Heart right ventricle (tissue), 16 donors: ENCODE results near the gene KRTAP1-4. TPM values are rescaled to one million over a fixed set of nuclear protein-coding genes. Genes with fewer than 3 reads are reported as not detected.

Source experiments
- ATAC-seq, 8 donors: fragments of 200-7000 bp; cut with Tn5 transposase; one replicate each; pipeline ENCODE4 v1.9.1; 2020; ENCODE audit warnings: mild to moderate bottlenecking in 8 of 8, moderate library complexity in 8 of 8, moderate number of reproducible peaks in 1 of 8
- DNase-seq, 2 donors: peaks; one replicate each; pipeline ENCODE4 v3.0.0-alpha.2; 2020
- H3K27ac ChIP-seq, 10 donors: fragments of 200-600 bp; sonication (generic) in 2 of 10; one replicate each; pipeline versions ENCODE4 v1.5.0 to v1.8.0; 2020 to 2022; ENCODE audit warnings: mild to moderate bottlenecking in 3 of 10
- H3K27me3 ChIP-seq, 7 donors: fragments of 200-600 bp; one replicate each; pipeline ENCODE4 v1.8.0; 2021 to 2022; ENCODE audit warnings: mild to moderate bottlenecking in 2 of 7
- H3K36me3 ChIP-seq, 9 donors: fragments of 200-600 bp; sonication (generic) in 1 of 9; one replicate each; pipeline versions ENCODE4 v1.5.0 to v1.8.0; 2020 to 2022; ENCODE audit warnings: mild to moderate bottlenecking in 2 of 9
- H3K4me1 ChIP-seq, 9 donors: fragments of 200-600 bp; sonication (generic) in 1 of 9; one replicate each; pipeline versions ENCODE4 v1.5.0 to v1.8.0; 2020 to 2022; ENCODE audit warnings: mild to moderate bottlenecking in 4 of 9
- H3K4me3 ChIP-seq, 10 donors: fragments of 200-600 bp; sonication (generic) in 2 of 10; one replicate each; pipeline versions ENCODE4 v1.5.0 to v1.8.0; 2020 to 2022; ENCODE audit warnings: mild to moderate bottlenecking in 7 of 10, moderate library complexity in 2 of 10
- H3K9me3 ChIP-seq, 11 donors: fragments of 200-600 bp in 10 of 11; sonication (generic) in 2 of 11; one replicate each; pipeline versions ENCODE4 v1.5.0 to v1.8.0; 2013 to 2022; ENCODE audit warnings: mild to moderate bottlenecking in 2 of 11, control low read depth in 1 of 11, moderate library complexity in 1 of 11
- CTCF ChIP-seq, 9 donors: fragments of 200-600 bp; sonication (generic) in 2 of 9; IDR thresholded peaks; one replicate each; pipeline versions ENCODE4 v1.5.0 to v1.8.0; 2021 to 2022; ENCODE audit warnings: antibody characterized with exemption in 9 of 9, mild to moderate bottlenecking in 5 of 9, moderate library complexity in 1 of 9
- WGBS, 2 donors: extraction: QIAGEN DNeasy Blood & Tissue Kit; methylation state at CpG; one replicate each; pipeline ENCODE4 v1.1.7; 2013; ENCODE audit warnings: inconsistent platforms in 1 of 2; 5-methylcytosine and 5-hydroxymethylcytosine counted together
- intact Hi-C, 10 donors: fragments of 100-400 bp; cut with DNase I; formaldehyde crosslinking; loops; one replicate each; pipeline versions ENCODE4 v1.11.1 to v1.14.2; 2022
- polyA plus RNA-seq, 2 donors: library from polyadenylated mRNA; stranded (reverse); fragments of 200-250 nt; gene quantifications; one replicate each; pipeline ENCODE4 v1.2.3, GENCODE V29; 2013
- total RNA-seq, 10 donors: library from RNA; stranded (reverse); fragmentation: NEBNext Ultra II Directional in 3 of 10; extraction: Animal tissue kit (Norgen Biotek cat#: 25700) in 3 of 10; gene quantifications; one replicate each; pipeline versions ENCODE4 v1.2.1 to v1.2.4, GENCODE V29; 2021 to 2023
- donor health status: Arrhythmogenic right ventricular cardiomyopathy.
- donor health status: ischemic (EF 13 %, LVEDD 7.1; RV severe dilation, severe dysfunction).
- donor health status: healthy with polysubstance abuse.
- donor health status: DM: no; HTN: yes; CAD: no.
- donor health status: DM: no; HTN: no; CAD: no.
- donor health status: ischemic (EF 25% LVEDD 6.9; RV normal size, moderate dysfunction).
- donor health status: ischemic (EF 25% LVEDD 5.7; RV mildly dilated, moderate dysfunction).
- donor health status: healthy.
- donor health status: DM: yes; HTN: yes; CAD: no.
- donor health status: Ischemic cardiomyopathy.
- donor health status: ischemic (EF 35%, LVEDD 5.7; RV mildly dilated, moderate dysfunction).
- donor health status: nonischemic (EF 11% LVEDD 7.7; RV severe dilation, severe dysfunction).
- donor health status: DM: yes; HTN: yes; CAD: no.
- donor health status: PGD.
- donor health status: ischemic (EF 29% LVEDD 5.4; RV normal size, mild dysfunction).
- donor health status: nonischemic (EF 23%, LVEDD 6.1; RV moderate dilation, normal function).

KRTAP1-4 gene
- total and polyA plus RNA-seq, 12 donors: not detected

- Histone ChIP-seq H3K4me3 (no peak overlapping the region), H3K27me3 (peaks cover 0 to 7% (median 0%) of the 10 kb centered on the region in 7 donors), H3K9me3 (no peaks in the 10 kb centered on the region), H3K27ac (no peak overlapping the region), H3K4me1 (peaks cover 0 to 5% (median 0%) of the 10 kb centered on the region in 9 donors), H3K36me3 (no peaks in the 10 kb centered on the region)
- no peak for ATAC-seq
- WGBS, 2 donors: 70% methylated on average over 7 of the region's 7 CpGs
- TF ChIP-seq CTCF (IDR thresholded peaks at IDR 0.05): no peak
- DNase-seq: no peak
- intact Hi-C loops: no loop called here
Observed at GRCh38 chr17:41015454-41015853, 14.5 kb downstream of the KRTAP1-4 start.

- TF ChIP-seq CTCF (IDR thresholded peaks at IDR 0.05): no peak
- Histone ChIP-seq H3K9me3 (no peaks in the 10 kb centered on the region), H3K27me3 (peaks cover 0 to 4% (median 0%) of the 10 kb centered on the region in 7 donors), H3K36me3 (no peaks in the 10 kb centered on the region), H3K4me1 (peaks cover 0 to 5% (median 0%) of the 10 kb centered on the region in 9 donors), H3K4me3 (no peak overlapping the region), H3K27ac (no peak overlapping the region)
- WGBS, 2 donors: 14 to 17% methylated on average over 1 of the region's 1 CpG
- intact Hi-C loops: no loop called here
- peak in 1 of 2 donors; percentile 9 for DNase-seq
- peak in 2 of 8 donors; percentile 46 to 59 for ATAC-seq
Observed at GRCh38 chr17:41013606-41014005, 16.4 kb downstream of the KRTAP1-4 start.

GRCh38 chr17:41013181-41013580, 16.8 kb downstream of the KRTAP1-4 start:
- Histone ChIP-seq H3K27ac (no peak overlapping the region), H3K4me3 (no peak overlapping the region), H3K4me1 (peaks cover 0 to 5% (median 0%) of the 10 kb centered on the region in 9 donors), H3K9me3 (no peaks in the 10 kb centered on the region), H3K27me3 (peaks cover 0 to 4% (median 0%) of the 10 kb centered on the region in 7 donors), H3K36me3 (no peaks in the 10 kb centered on the region)
- no peak for ATAC-seq
- DNase-seq: no peak
- WGBS, 2 donors: 71 to 74% methylated on average over 3 of the region's 3 CpGs
- intact Hi-C loops: no loop called here
- no peak for TF ChIP-seq CTCF (IDR thresholded peaks at IDR 0.05)

- no peak for TF ChIP-seq CTCF (IDR thresholded peaks at IDR 0.05)
- Histone ChIP-seq H3K4me1 (peaks cover 0 to 5% (median 0%) of the 10 kb centered on the region in 9 donors), H3K36me3 (no peaks in the 10 kb centered on the region), H3K27ac (no peak overlapping the region), H3K4me3 (no peak overlapping the region), H3K9me3 (no peaks in the 10 kb centered on the region), H3K27me3 (peaks cover 0 to 4% (median 0%) of the 10 kb centered on the region in 7 donors)
- 67 to 69% methylated on average over 6 of the region's 6 CpGs for WGBS, 2 donors
- ATAC-seq (no peak), DNase-seq (no peak)
- intact Hi-C loops: no loop called here
Observed at GRCh38 chr17:41012326-41013120, 17.5 kb downstream of the KRTAP1-4 start.
